NCI-H1436 treated with DMSO at 0.1 percent for 48 hours (cell line): ENCODE measurements around the gene RFK.
"Not testable (repeated sequence)": the region's sequence is repeated elsewhere in the genome, so short reads cannot be mapped to it uniquely, and the experiment has no call there.

Experiments used
- DNase-seq: peaks from one replicate; lab custom pipeline; 2025; lab: John Stamatoyannopoulos, UW

The RFK gene

DNA sequence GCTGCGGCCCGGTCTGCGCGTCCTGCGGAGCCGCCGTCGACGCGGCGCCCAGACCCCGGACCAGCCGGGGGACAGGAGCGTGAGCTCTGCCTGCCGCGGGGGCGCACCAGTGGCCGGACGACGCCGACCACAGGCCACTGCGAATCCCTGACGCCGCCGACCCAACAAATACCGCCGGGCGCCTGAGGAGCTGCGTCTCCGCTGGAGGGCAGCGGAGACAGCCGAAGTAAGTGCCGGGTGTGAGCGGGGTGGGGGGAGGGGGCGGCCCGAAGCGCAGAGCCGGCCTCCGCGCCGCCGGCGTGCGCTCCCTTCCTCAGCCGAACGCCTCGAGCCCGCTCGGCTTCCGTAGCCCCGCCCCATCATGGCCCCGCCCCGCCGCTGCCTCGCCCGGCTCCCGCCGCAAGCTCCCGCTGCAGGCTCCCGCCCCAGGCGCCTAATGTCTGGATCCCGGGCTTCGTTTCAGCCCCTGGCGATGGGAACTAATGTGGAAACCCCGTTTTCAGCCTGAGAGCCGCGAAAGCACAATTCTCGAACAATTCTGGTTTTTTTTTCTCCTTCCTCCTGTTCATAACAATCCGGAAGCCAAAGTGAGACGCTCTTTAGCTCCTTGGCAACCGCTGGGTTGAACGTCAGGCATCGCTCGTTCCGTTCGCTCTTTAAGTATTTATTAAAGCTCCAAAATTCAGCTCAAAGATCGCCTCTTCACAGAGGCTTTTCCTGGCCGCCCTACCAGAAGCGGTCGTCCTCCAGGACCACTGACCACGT, at the start of gene RFK:
RFK (minus strand) TSS at position 232 of the 765 bp plus-strand sequence. CDS start 255 bp downstream, outside the sequence.
- peak; percentile 19 for DNase-seq

DNA sequence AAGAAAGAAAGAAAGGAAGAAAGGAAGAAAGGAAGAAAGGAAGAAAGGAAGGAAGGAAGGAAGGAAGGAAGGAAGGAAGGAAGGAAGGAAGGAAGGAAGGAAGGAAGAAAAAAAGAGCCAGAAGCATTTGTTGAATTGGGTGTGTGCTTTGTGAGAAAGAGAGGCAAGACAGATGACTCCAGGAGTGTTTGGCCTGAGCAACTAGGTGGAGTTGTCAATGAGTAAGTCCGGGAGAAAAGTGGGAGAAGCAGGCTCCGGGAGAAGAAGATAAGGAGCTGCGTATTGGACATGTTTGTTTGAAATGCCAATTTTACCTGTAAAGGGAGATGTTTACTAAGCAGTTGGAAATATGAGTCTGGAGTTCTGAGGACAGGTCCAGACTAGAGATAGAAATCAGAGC, 49.7 kb upstream of the RFK start:
- no peak for DNase-seq

DNA sequence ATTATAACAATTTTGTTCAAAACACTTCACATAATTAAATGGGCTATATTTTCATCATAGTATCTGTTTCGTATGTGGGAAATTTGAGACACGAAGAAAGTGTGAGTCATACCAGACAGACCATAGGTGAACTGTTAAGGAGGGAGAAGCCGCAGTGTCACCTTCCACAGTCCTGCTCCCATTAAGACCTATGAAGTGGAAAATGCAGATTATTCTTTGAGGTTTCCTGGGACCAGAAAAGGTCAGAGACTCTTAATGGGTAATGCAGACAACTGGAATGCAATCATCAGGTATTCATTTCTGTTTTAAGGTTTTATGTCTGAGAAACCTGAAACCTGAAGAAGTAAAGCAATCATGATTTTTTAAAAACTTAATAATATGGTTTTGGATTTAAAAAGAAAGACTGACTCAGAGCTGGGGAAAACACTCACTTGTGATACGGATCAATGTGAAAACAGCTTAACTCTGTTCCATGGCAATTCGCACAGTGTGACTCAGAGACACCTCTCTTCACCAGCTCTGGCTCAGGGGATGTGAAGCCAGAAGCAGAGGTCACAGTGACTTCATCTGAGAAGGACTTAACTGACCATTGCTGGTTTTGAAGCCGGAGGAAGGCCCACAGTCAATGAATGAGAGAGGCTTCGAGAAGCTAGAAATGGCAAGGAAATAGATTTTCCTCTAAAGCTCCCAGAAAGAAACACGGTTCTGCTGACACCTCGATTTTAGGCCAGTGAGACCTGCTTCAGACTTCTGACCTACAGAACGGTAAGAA, 47.5 kb upstream of the RFK start:
- no peak for DNase-seq

DNA sequence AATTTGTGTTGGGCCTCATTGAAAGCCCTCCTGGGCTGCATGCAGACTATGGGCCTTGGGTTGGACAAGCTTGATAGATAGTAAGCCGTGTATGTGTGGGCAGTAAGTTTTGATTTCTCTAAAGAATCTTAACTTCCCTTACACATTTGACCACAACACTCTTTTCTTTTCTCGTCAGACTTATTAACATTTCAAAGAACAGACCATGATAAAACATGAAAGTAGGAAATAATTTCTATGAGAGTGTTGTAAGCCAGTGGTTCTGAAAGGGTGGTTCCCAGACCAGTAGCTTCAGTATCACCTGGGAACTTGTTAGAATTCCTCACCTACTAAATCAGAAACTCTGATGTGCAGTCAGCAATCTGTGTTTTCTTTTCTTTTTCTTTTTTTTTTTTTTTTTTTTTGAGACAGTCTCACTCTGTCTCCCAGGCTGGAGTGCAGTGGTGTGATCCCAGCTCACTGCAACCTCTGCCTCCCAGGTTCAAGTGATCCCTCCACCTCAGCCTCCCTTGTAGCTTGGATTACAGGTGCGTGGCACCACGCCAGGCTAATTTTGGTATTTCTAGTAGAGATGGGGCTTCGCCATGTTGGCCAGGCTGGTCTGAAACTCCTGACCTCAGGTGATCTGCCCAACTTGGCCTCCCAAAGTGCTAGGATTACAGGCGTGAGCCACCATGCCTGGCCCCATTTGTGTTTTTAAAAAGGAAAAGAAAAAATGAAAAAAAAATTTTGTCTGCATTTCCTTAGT, 44.8 kb upstream of the RFK start:
- DNase-seq: no peak

DNA sequence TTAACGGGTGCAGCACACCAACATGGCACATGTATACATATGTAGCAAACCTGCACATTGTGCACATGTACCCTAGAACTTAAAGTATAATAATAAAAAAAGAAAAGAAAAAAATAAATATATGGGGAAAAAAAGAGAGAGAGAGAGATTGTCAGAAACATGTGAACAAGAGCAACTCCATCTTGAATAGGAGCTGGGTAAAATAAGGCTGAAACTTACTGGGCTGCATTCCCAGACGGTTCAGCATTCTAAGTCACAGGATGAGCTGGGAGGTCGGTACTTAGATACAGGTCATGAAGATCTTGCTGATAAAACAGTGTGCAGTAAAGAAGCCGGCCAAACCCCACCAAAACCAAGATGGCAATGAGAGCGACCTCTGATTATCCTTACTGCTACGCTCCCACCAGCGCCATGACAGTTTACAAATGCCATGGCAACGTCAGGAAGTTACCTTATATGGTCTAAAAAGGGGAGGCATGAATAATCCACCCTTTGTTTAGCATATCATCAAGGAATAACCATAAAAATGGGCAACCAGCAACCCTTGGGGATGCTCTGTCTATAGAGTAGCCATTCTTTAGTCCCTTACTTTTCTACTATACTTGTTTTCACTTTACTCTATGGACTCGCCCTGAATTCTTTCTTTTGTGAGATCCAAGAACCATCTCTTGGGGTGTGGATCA, 42.9 kb upstream of the RFK start:
- not testable (repeated sequence) for DNase-seq

DNA sequence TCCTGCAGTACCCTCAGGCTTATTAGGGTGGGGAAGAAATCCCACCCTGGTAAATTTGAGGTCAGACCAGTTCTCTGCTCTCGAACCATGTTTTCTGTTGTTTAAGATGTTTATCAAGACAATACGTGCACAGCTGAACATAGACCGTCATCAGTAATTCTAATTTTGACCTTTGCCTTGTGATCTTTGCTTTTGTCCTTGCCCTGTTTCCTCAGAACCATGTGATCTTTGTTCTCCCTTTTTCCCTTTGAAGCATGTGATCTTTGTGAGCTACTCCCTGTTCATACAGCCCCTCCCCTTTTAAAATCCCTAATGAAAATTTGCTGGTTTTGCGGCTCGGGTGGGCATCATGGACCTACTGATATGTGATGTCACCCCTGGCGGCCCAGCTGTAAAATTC, 40.7 kb upstream of the RFK start:
- DNase-seq: not testable (repeated sequence)

DNA sequence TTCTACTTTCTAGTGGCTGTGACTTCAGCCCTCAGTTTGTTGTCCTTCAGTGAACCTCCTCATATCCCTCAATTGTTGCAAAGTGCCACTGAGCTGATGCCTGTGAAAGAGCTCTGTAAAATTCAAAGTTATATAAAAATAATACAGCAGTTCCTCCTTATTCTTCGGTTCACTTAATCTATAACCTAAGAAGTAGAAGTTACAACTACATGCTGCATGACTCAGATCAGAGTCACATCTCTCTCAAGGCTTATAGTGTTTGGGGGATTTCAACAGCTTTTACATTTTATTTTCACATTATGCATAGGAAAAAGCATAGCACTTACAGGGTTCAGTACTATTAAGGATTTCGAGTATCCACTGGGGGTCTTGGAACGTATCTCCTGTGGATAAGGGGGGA, 39.6 kb upstream of the RFK start:
- DNase-seq: no peak

DNA sequence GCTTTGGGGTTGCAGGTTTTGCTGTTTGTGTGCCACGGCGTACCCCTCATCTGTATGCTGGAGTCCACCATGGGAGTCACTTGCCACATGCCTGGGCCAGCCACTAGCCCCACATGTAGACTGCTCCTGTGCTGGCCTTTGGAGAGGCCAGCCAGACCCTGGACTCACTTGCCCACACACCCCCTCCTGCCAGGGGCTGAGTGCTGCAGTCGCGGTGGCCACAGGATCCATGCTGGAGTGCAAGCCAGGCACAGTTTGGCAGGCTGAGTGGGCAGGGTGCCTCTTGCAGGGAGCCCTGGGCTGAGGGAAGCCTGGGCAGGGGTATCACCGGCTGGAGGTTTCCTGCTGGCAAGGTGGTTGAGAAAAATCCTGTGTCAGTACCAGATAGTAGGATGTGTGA, 39.2 kb upstream of the RFK start:
- DNase-seq: no peak

DNA sequence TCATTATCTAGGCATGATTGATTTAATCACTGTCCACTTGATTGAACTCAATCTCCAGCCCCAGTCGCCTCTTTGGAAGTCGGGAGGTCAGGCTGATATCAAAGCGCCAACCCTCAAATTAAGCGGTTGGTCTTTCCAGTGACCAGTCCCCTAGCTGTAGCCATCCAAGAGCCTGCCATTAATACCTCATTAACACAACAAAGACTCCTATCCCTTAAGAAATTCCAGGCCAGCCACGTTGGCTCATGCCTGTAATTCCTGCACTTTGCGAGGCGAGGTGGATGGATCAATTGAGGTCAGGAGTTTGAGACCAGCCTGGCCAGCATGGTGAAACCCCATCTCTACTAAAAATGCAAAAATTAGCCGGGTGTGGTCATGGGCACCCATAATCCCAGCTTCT, 37.4 kb upstream of the RFK start:
- no peak for DNase-seq

DNA sequence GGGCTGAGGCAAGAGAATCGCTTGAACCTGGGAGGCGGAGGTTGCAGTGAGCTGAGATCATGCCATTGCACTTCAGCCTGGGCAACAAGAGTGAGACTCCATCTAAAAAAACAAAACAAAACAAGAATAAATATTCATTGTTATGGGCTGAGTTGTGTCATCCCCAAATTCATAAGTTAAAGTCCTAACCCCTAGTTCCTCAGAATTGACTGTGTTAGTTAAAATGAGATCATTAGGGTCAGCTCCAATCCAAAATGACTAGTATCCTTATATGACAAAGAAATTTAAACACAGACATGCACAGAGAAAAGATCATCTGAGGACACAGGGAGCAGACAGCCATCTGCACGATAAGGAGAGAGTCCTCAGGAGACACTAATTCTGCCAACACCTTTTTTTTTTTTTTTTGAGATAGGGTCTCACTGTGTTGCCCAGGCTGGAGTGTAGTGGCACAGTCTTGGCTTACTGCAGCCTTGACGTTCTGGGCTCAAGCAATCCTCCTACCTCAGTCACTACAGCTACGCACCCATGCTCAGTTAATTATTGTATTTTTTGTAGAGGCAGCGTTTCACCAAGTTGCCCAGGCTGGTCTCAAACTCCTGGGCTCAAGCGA, 32.7 kb upstream of the RFK start:
- DNase-seq: no peak

DNA sequence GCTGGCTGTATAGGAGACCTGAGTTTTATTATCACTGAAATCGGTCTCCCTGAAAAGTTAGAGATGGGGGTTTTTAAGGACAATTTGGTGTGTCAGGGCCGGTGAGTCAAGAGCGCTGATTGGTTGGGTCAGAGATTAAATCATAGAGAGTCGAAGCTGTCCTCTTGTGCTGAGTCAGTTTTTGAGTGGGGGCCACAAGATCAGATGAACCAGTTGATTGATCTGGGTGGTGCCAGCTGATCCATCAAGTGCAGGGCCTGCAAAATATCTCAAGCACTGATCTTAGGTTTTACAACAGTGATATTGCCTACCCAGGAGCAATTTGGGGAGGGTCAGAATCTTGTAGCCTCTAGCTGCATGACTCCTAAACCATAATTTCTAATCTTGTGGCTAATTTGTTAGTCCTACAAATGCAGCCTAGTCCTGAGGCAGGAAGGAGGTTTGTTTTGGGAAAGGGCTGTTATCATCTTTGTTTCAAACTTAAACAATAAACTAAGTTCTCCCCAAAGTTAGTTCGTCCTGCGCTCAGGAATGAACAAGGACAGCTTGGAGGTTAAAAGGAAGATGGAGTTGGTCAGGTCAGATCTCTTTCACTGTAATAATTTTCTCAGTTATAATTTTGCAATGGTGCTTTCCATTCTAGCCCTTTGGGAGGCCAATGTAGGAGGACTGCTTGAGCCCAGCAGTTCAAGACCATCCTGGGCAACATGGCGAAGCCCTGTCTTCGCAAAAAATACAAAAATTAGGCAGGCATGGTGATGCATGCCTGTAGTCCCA, 31.6 kb upstream of the RFK start:
- DNase-seq: no peak

DNA sequence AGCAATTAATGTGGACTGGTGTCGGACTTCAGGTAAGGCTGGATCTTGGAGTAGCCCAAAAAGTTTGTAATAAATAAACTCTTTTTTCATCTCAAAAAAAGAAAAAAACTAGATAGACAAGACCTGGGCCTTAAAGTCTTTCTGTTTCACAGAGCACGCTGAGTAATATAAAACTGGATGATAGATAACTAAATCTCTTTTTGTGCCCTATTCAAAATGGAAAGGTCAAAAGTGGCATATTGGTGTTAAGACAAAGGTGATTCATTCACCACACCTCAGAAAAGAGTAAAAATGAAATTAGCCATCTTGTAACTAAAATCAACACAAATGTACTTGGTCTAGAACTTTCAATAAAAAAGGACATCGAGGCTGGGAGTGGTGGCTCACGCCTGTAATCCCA, 30.3 kb upstream of the RFK start:
- no peak for DNase-seq

DNA sequence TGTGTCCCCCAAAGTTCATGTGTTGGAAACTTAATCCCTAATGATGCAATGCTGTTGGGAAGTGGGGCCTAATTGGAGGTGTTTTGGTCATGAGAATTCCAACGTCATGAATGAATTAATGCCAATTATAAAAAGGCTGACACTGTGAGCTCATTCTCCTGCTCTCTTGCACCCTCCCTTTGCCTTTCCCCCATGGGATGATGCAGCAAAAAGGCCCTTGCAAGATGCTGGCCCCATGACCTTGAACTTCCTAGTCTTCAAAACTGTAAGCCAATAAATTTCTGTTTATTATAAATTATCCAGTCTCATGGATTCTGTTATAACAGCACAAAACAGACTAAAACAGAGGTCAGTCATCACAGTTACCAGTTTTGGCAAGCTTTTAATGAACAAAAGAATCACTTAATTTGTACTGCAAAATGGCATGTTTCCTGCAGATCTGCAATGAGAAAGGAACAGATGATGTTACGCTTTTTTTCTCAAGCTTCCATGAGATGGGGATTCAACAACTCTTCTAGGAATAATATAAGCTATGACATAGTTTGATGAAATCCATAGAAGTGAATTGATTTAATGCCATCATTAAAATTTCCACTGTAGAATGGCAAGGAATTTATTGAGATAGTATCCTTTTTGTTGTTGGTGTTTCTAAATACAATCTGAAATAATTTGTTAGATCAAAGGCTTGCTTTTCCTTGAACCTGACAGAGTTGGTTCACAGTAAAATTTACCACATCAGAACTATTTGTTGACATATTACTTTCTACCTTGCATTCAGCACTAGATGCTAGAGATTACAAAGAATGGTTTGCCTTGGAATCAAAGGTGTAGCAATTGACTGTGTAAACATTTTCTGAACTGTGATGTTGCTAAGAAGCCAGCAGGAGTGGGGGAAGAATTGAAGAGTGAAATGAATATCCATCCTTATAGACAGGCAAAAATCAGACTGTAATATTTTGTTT, 29.3 kb upstream of the RFK start:
- no peak for DNase-seq

DNA sequence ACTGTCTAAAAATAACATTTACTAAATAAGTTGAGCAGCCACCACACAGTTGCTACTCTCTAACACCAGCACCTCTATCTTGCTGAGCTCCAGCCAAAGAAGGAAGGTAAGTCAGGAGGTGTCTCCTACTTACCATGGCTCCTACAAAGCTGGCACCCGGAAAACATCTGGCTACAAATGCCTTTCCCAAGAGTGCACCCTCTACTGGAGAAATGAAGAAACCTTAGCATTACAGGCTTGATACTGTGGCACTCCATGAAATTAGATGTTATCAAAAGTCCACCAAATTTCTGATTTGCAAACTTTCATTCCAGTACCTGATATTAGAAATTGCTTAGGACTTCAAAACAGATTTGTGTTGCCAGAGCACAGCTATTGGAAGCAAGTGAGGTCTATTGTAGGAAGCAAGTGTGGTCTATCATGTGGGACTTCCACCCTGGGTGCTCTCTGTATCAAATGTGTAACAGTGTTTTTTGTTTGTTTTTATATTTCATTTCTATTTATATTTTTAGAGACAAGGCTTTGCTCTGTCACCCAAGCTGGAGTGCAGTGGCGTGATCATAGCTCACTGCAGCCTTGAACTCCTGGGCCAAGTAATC, 25.7 kb upstream of the RFK start:
- no peak for DNase-seq

DNA sequence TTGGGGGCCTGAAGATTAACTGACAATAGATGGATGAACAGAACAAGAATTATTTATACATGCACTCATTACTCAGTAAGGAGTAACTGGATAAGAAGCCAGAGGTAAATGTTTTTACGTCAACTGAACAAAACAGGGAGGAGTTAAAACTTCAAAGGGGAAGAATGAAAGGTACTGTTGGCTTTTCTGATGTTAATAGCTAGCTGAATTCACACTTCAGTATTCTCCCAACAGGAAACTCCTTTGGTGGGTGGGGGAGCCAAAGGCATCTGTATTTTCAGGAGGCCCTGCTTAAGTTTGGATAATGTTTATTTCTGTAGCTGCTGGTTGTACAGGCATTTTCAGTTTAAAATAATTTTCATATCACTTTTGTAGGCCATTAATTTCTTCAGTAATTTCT, 23.2 kb upstream of the RFK start:
- no peak for DNase-seq

DNA sequence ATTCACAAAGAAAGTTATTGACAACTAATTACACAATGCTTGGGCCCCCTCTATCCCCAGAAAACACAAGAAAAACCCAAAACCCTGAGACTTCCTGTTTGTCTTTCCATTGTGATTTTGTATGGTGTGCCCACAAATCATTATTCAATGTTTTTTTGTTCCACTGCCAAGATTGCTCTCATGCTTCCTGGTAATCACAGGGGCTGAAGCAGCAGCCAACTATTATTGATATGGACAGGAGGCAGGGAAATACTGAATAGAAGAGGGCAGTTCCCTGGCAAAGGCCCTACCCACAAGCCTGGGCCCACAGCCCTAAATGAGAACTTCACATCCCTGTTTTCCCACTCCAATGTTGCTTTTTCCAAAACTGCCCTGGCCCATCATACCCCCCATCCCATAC, 21.5 kb upstream of the RFK start:
- DNase-seq: no peak

DNA sequence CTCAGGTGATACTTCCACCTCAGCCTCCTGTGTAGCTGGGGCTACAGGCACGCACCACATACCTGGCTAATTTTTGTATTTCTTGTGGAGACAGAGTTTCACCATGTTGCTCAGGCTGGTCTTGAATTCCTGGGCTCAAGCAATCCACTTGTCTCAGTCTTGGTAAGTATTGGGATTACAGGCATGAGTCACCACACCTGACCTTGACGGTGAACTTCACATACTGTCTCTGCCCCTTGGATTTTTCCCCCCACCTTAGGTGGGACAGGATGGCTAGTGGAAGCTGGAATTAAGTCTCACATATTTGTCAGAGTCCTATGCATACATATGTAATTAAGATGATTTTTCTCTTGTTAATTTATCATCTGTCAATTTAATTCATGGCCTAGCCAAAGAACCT, 20.9 kb upstream of the RFK start:
- no peak for DNase-seq

DNA sequence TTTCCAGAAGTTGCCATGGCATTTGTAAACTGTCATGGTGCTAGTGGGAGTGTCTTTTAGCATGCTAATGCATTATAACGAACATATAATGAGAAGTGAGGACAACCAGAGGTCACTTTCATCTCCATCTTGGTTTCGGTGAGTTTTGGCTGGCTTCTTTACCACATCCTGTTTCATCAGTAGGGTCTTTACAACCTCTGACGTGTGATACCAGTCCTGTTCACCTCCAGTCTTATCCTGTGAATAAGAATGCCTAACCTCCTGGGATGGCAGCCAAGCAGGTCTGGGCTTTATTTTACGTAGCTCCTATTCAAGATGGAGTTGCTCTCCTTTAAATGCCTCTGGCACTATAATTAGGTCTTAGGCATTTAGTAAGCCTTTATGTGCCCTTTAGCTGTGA, 20.4 kb upstream of the RFK start:
- no peak for DNase-seq

DNA sequence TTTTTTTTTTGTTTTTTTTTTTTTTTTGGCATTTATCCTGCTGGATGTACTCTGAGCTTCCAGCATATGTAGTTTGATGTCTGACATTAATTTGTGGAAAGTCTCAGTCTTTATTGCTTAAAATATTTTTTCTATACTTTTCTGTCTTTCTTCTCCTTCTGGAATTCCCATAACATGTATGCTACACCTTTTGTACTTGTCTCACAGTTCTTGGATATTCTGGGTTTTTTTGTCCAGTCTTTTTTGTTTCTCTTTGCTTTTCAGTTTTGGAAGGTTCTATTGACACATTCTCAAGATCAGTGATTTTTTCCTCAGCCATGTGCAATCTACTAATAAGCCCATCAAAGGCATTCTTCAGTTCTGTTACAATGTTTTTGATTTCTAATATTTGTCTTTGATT, 19.4 kb upstream of the RFK start:
- DNase-seq: no peak
